Activated CD8-positive, alpha-beta T cell treated with anti-CD3 and anti-CD28 coated beads, Interleukin-2, amount 10 ng/mL, durations not matched to agents 7 days and 5 days (primary cell): Measurements from ENCODE around the gene ZNF385D. TPM values are rescaled to one million over a fixed set of nuclear protein-coding genes. Genes with fewer than 3 reads are reported as not detected.

Experiments
- ATAC-seq: fragments of 150-1000 bp; cut with Tn5 transposase; one replicate; pipeline ENCODE4 v1.10.0; 2021; ENCODE audit warnings: moderate library complexity
- CTCF ChIA-PET: fragments of 350-600 bp; sonication (Branson Sonifier 250); formaldehyde crosslinking; loops from one replicate; lab custom pipeline; 2021; ENCODE audit warnings: antibody characterized with exemption; lab: Charles Lee
- POLR2A ChIA-PET: fragments of 350-600 bp; sonication (Branson Sonifier 250); formaldehyde crosslinking; loops from one replicate; lab custom pipeline; 2021; ENCODE audit warnings: antibody characterized with exemption; lab: Charles Lee
- DNase-seq: peaks from one replicate; pipeline ENCODE4 v3.0.0-alpha.2; 2020
- H3K27ac Mint-ChIP-seq: one replicate; pipeline ENCODE4 v1.8.0; 2021; ENCODE audit warnings: mild to moderate bottlenecking, mixed read lengths
- H3K27me3 Mint-ChIP-seq: one replicate; pipeline ENCODE4 v1.8.0; 2021; ENCODE audit warnings: low read depth, mixed read lengths
- H3K36me3 Mint-ChIP-seq: one replicate; pipeline ENCODE4 v1.8.0; 2021; ENCODE audit warnings: low read depth, mixed read lengths
- H3K4me1 Mint-ChIP-seq: one replicate; pipeline ENCODE4 v1.8.0; 2021; ENCODE audit warnings: low read depth, mixed read lengths
- H3K4me3 Mint-ChIP-seq: one replicate; pipeline ENCODE4 v1.8.0; 2021; ENCODE audit warnings: mild to moderate bottlenecking, mixed read lengths
- H3K9me3 Mint-ChIP-seq: one replicate; pipeline ENCODE4 v1.8.0; 2022; ENCODE audit warnings: mixed read lengths; ENCODE audit not compliant: insufficient read depth
- total RNA-seq, 2 experiments: library from RNA; stranded (reverse); gene quantifications; one replicate each; pipeline ENCODE4 v1.2.3, GENCODE V29; 2021

The ZNF385D gene
- total RNA-seq, 2 experiments from 2014 or later: not detected

GRCh38 chr3:21621181-21621651, 129.8 kb downstream of the ZNF385D start:
- DNase-seq: no peak

GRCh38 chr3:21620511-21621155, 130.4 kb downstream of the ZNF385D start:
- no peak overlapping the region for H3K27ac Mint-ChIP-seq
- no peak overlapping the region for H3K4me3 Mint-ChIP-seq
- H3K36me3 Mint-ChIP-seq: no peaks in the 10 kb centered on the region
- DNase-seq: no peak
- no peaks in the 10 kb centered on the region for H3K4me1 Mint-ChIP-seq
- no peak for ATAC-seq
- H3K27me3 Mint-ChIP-seq: no peaks in the 10 kb centered on the region
- ChIA-PET CTCF (no interaction called here), POLR2A (no interaction called here)
- peaks cover 7% of the 10 kb centered on the region for H3K9me3 Mint-ChIP-seq

More at GRCh38 chr3:21621181-21621651, 129.8 kb downstream of the ZNF385D start:
- CTCF ChIA-PET: no interaction called here
- Mint-ChIP-seq H3K27ac (no peak overlapping the region), H3K27me3 (no peaks in the 10 kb centered on the region), H3K9me3 (peaks cover 7% of the 10 kb centered on the region), H3K36me3 (no peaks in the 10 kb centered on the region), H3K4me3 (no peak overlapping the region), H3K4me1 (no peaks in the 10 kb centered on the region)
- ATAC-seq: no peak
- POLR2A ChIA-PET: no interaction called here

- ATAC-seq: no peak
- peaks cover 13% of the 10 kb centered on the region for H3K9me3 Mint-ChIP-seq
- no peak overlapping the region for H3K4me3 Mint-ChIP-seq
- ChIA-PET POLR2A (no interaction called here), CTCF (no interaction called here)
- H3K36me3 Mint-ChIP-seq: no peaks in the 10 kb centered on the region
- H3K4me1 Mint-ChIP-seq: no peaks in the 10 kb centered on the region
- no peak for DNase-seq
- no peak overlapping the region for H3K27ac Mint-ChIP-seq
- no peaks in the 10 kb centered on the region for H3K27me3 Mint-ChIP-seq
These were observed 132.3 kb downstream of the ZNF385D start for GRCh38 chr3:21618695-21619094.

GRCh38 chr3:21613372-21614070, 137.5 kb downstream of the ZNF385D start:
- H3K9me3 Mint-ChIP-seq: peaks cover 13% of the 10 kb centered on the region
- H3K27me3 Mint-ChIP-seq: no peaks in the 10 kb centered on the region
- no peak for DNase-seq
- H3K36me3 Mint-ChIP-seq: no peaks in the 10 kb centered on the region
- ChIA-PET CTCF (no interaction called here), POLR2A (no interaction called here)
- no peak overlapping the region for H3K4me3 Mint-ChIP-seq
- no peak for ATAC-seq
- H3K4me1 Mint-ChIP-seq: no peaks in the 10 kb centered on the region
- no peak overlapping the region for H3K27ac Mint-ChIP-seq

- Mint-ChIP-seq H3K27ac (no peak overlapping the region), H3K27me3 (no peaks in the 10 kb centered on the region), H3K36me3 (no peaks in the 10 kb centered on the region), H3K4me1 (no peaks in the 10 kb centered on the region), H3K4me3 (no peak overlapping the region), H3K9me3 (no peaks in the 10 kb centered on the region)
- DNase-seq (no peak), ATAC-seq (no peak)
- ChIA-PET CTCF (no interaction called here), POLR2A (no interaction called here)
These were observed 149.8 kb downstream of the ZNF385D start for GRCh38 chr3:21601178-21601577.

- Mint-ChIP-seq H3K36me3 (no peaks in the 10 kb centered on the region), H3K4me1 (no peaks in the 10 kb centered on the region), H3K9me3 (no peaks in the 10 kb centered on the region), H3K27ac (no peak overlapping the region), H3K27me3 (no peaks in the 10 kb centered on the region), H3K4me3 (no peak overlapping the region)
- ChIA-PET CTCF (no interaction called here), POLR2A (no interaction called here)
- ATAC-seq (no peak), DNase-seq (no peak)
These were observed 151.1 kb downstream of the ZNF385D start for GRCh38 chr3:21599890-21600289.

GRCh38 chr3:21592828-21593227, 158.2 kb downstream of the ZNF385D start:
- no peak for ATAC-seq
- DNase-seq: no peak
- Mint-ChIP-seq H3K27ac (no peak overlapping the region), H3K27me3 (no peaks in the 10 kb centered on the region), H3K9me3 (no peaks in the 10 kb centered on the region), H3K4me3 (no peak overlapping the region), H3K4me1 (no peaks in the 10 kb centered on the region), H3K36me3 (no peaks in the 10 kb centered on the region)
- POLR2A ChIA-PET: no interaction called here
- CTCF ChIA-PET: no interaction called here

GRCh38 chr3:21587894-21588293, 163.1 kb downstream of the ZNF385D start:
- H3K36me3 Mint-ChIP-seq: no peaks in the 10 kb centered on the region
- peaks cover 14% of the 10 kb centered on the region for H3K9me3 Mint-ChIP-seq

GRCh38 chr3:21585216-21585740, 165.7 kb downstream of the ZNF385D start:
- no peak overlapping the region for H3K27ac Mint-ChIP-seq
- no peaks in the 10 kb centered on the region for H3K4me1 Mint-ChIP-seq
- ChIA-PET CTCF (no interaction called here), POLR2A (no interaction called here)
- H3K27me3 Mint-ChIP-seq: no peaks in the 10 kb centered on the region
- ATAC-seq (no peak), DNase-seq (no peak)
- H3K9me3 Mint-ChIP-seq: peaks cover 14% of the 10 kb centered on the region
- no peaks in the 10 kb centered on the region for H3K36me3 Mint-ChIP-seq
- no peak overlapping the region for H3K4me3 Mint-ChIP-seq

More at GRCh38 chr3:21587894-21588293, 163.1 kb downstream of the ZNF385D start:
- Mint-ChIP-seq H3K4me1 (no peaks in the 10 kb centered on the region), H3K27me3 (no peaks in the 10 kb centered on the region), H3K27ac (no peak overlapping the region), H3K4me3 (no peak overlapping the region)
- ChIA-PET POLR2A (no interaction called here), CTCF (no interaction called here)
- ATAC-seq: no peak
- DNase-seq: no peak

GRCh38 chr3:21573291-21573690, 177.7 kb downstream of the ZNF385D start:
- no peaks in the 10 kb centered on the region for H3K36me3 Mint-ChIP-seq
- CTCF ChIA-PET: no interaction called here
- POLR2A ChIA-PET: no interaction called here
- H3K27ac Mint-ChIP-seq: no peak overlapping the region
- H3K4me1 Mint-ChIP-seq: no peaks in the 10 kb centered on the region
- ATAC-seq (no peak), DNase-seq (no peak)
- peaks cover 21% of the 10 kb centered on the region for H3K9me3 Mint-ChIP-seq
- H3K4me3 Mint-ChIP-seq: no peak overlapping the region
- H3K27me3 Mint-ChIP-seq: no peaks in the 10 kb centered on the region

- POLR2A ChIA-PET: no interaction called here
- ATAC-seq (no peak), DNase-seq (no peak)
- Mint-ChIP-seq H3K9me3 (peaks cover 7% of the 10 kb centered on the region), H3K27ac (no peak overlapping the region), H3K27me3 (no peaks in the 10 kb centered on the region), H3K4me3 (no peak overlapping the region), H3K36me3 (no peaks in the 10 kb centered on the region), H3K4me1 (no peaks in the 10 kb centered on the region)
- CTCF ChIA-PET: no interaction called here
These were observed 186.5 kb downstream of the ZNF385D start for GRCh38 chr3:21564531-21564930.

GRCh38 chr3:21562243-21562642, 188.8 kb downstream of the ZNF385D start:
- ChIA-PET CTCF (no interaction called here), POLR2A (no interaction called here)
- no peak for ATAC-seq

More at GRCh38 chr3:21562243-21562642, 188.8 kb downstream of the ZNF385D start:
- Mint-ChIP-seq H3K27ac (no peak overlapping the region), H3K36me3 (no peaks in the 10 kb centered on the region), H3K4me3 (no peak overlapping the region), H3K4me1 (no peaks in the 10 kb centered on the region), H3K9me3 (peaks cover 13% of the 10 kb centered on the region), H3K27me3 (no peaks in the 10 kb centered on the region)
- no peak for DNase-seq
